Skin of body (tissue), 2 donors: ENCODE data around the gene DBF4. TPM values are rescaled to one million over a fixed set of nuclear protein-coding genes. Genes with fewer than 3 reads are reported as not detected.
"Not testable (repeated sequence)": the region's sequence is repeated elsewhere in the genome, so short reads cannot be mapped to it uniquely, and the experiment has no call there.

Experiments used
- DNase-seq: peaks from one replicate; lab custom pipeline; 2025; lab: John Stamatoyannopoulos, UW
- total RNA-seq: library from RNA; depleted of rRNA; stranded (reverse); fragments of >200 nt; gene quantifications from one replicate; pipeline ENCODE4 v1.2.3, GENCODE V29; 2014

DBF4 gene
- total RNA-seq, 1 donor from 2014 or later, result 11.4 TPM

DNA sequence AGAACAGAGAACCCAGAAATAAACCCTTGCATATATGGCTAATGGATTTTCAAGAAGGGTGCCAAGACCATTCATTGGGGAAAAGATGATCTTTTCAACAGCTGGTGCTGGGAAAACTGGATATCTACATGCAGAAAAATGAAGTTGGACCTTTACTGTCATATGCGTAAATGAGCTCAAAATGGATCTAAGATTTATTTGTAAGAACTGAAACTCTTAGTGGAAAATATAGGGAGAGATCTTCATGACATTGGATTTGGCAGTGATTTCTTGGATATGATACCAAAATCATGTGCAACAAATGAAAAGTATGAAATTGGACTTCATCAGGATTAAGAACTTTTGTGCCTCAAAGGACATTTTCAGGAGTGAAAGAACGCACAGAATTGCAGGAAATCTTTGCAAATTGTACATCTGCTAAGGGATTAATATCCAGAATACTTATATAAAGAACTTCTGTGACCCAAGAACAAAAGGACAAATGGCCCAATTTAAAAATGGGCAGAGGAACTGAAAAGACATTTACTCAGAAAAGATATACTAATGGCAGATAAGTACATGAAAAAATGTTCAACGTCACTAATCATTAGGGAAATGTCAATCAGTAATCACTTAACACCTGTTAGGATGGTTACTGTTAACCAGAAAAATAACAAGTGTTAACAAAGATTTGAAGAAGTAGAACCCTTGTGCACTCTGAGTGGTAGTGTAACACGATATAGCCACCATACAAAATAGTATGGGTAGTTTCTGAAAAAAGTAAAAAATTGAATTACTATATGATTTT, 6.1 kb downstream of the DBF4 start:
- peak; percentile 1 for DNase-seq

DNA sequence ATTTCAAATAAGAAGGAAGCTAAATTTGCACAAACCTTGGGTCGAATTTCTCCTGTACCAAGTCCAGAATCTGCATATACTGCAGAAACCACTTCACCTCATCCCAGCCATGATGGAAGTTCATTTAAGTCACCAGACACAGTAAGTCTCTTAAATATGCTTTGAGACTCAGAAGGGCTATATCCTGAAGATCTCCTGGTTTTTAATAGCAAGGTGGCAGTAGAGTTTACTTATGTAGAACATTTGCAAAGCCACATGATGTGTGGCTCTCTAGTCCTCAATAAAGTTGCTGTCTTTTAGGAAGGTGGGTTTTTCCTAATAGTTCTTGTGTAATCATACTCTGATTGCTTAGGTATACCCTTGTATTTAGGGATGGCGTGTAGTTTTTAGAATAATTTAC, 8.7 kb downstream of the DBF4 start:
- no peak for DNase-seq

DNA sequence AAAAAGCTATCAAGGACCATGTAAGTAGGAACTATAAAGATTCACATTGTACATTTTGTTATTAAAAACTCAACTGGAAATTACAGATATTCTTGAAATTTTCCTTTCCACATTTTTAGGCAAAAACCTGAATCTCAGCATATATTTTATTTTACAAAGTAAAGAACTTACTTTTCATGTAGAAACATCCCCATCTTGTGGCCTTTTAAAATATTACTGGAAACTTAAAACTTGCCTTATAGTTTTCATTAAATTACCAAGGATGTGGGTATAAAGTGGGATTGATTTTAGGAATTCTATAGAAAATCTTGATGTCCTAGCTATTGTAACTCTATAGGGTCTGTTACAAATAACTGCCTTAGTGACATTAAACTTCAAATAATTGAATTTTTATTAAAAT, 10.6 kb downstream of the DBF4 start:
- no peak for DNase-seq

- DNase-seq, result no peak
Observed at GRCh38 chr7:87895363-87895762, 19.1 kb downstream of the DBF4 start.

- DNase-seq, result no peak
Observed at GRCh38 chr7:87899255-87899654, 23.0 kb downstream of the DBF4 start.

DNA sequence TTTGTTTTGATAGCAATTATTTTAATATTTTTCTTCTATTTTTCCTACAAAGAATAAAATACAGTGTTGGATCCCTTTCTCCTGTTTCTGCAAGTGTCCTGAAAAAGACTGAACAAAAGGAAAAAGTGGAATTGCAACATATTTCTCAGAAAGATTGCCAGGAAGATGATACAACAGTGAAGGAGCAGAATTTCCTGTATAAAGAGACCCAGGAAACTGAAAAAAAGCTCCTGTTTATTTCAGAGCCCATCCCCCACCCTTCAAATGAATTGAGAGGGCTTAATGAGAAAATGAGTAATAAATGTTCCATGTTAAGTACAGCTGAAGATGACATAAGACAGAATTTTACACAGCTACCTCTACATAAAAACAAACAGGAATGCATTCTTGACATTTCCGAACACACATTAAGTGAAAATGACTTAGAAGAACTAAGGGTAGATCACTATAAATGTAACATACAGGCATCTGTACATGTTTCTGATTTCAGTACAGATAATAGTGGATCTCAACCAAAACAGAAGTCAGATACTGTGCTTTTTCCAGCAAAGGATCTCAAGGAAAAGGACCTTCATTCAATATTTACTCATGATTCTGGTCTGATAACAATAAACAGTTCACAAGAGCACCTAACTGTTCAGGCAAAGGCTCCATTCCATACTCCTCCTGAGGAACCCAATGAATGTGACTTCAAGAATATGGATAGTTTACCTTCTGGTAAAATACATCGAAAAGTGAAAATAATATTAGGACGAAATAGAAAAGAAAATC, 31.0 kb downstream of the DBF4 start:
- not testable (repeated sequence) for DNase-seq

DNA sequence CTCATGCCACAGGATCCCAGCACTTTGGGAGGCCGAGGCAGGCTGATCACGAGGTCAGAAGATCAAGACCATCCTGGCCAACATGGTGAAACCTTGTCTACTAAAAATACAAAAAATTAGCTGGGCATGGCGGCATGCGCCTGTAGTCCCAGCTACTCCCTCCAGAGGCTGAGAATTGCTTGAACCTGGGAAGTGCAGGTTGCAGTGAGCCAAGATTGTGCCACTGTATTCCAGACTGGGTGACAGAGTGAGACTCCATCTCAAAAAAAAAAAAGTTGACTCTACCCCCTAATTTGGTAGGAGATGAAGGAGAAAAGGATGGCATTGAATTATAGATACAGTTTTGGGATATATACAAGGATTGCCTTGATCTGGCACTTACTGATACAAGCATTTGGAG, 32.5 kb downstream of the DBF4 start:
- DNase-seq, result not testable (repeated sequence)

GRCh38 chr7:87912121-87912520, 35.8 kb downstream of the DBF4 start:
- no peak for DNase-seq

GRCh38 chr7:87918740-87919139, 42.4 kb downstream of the DBF4 start:
- no peak for DNase-seq

DNA sequence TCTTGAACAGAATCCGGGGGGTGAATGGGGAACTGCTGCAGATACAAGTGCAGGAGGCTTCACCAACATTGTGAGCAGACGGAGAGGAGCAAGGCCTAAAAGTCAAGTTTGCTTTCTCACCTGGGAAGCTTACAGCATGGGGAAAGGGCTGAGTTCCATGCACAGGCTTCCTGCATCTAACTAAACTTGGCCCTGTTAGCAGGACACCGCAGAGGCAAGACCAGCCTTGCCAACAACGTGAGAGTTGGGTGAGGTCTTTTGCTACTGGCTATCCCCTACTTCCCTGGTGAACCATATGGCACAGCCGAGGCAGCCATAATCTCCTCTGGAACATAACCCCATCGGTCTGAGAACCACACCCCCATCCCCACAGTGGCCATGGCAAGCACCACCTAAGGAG, 43.6 kb downstream of the DBF4 start:
- no peak for DNase-seq

DNA sequence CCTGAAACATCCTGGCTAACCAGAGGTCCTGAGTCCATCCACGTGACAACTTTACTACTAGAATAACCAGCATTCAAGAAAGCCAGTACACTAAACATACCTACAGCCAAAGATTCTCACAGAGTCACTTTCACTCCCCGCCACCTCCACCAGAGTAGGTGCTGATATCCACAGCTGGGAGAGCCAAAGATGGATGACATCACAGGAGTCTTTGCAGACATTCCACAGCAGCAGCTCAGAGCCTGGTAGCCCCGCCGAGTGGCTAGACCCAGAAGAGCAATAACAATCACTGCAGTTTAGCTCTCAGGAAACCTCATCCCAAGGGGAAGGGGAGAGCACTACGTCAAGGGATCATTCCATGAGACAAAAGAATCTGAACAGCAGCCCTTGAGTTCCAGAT, 44.3 kb downstream of the DBF4 start:
- DNase-seq, result no peak

- not testable (repeated sequence) for DNase-seq
Observed at GRCh38 chr7:87922759-87923395, 46.6 kb downstream of the DBF4 start.

DNA sequence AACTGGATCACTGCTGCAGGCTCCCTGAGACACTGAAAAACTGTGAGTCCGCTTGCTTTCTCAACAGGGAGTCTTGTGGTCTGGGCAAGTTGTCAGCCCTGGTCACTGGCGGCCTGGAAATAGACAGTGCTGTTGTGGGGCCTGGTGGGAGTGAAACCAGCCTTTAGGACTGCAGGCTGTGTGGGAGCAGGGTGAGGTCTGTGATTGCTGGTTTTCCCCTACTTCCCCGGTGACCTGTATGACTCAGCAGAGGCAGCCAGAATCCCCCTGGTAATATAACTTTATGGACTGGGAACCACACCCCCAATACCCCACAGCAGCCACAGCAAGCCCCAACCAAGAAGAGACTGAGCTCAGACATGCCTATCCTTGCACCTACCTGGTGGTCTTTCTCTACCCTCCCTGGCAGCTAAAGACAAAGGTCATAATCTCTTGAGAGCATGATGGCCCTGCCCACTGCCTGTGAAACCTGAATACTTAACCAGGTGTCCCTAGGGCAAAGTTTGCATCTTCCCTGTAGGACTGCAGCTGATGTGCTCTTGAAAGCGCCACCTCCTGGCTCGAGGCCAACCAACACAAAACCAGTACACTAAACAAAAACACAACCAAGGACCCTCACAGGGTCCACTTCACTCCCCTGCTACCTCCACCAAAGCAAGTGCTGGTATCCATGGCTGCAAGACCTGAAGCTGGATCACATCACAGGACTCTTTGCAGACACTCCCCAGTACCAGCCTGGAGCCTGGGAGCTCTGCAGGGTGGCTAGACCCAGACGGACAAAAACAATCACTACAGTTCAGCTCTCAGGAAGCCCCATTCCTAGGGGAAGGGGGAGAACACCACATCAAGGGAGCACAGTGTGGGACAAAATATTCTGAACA, 50.5 kb downstream of the DBF4 start:
- DNase-seq, result no peak

GRCh38 chr7:87933605-87933952, 57.3 kb downstream of the DBF4 start:
- no peak for DNase-seq

GRCh38 chr7:87933953-87934698, 57.8 kb downstream of the DBF4 start, which contains the start of gene ADAM22:
Gene ADAM22, plus strand, starts transcription at chr7:87934251. Its CDS starts 215 bp downstream, at chr7:87934466.
- DNase-seq, result peak; percentile 91

GRCh38 chr7:87934699-87935383, 58.5 kb downstream of the DBF4 start:
- DNase-seq, result peak; percentile 8

GRCh38 chr7:87935384-87935706, 59.1 kb downstream of the DBF4 start:
- DNase-seq, result no peak

- no peak for DNase-seq
Observed at GRCh38 chr7:87941138-87941537, 64.8 kb downstream of the DBF4 start.

GRCh38 chr7:87944547-87944946, 68.3 kb downstream of the DBF4 start:
- DNase-seq, result no peak

- not testable (repeated sequence) for DNase-seq
Observed at GRCh38 chr7:87945926-87946325, 69.6 kb downstream of the DBF4 start.
